Measurements from ENCODE around the gene FAM76B.

The FAM76B gene

DNA sequence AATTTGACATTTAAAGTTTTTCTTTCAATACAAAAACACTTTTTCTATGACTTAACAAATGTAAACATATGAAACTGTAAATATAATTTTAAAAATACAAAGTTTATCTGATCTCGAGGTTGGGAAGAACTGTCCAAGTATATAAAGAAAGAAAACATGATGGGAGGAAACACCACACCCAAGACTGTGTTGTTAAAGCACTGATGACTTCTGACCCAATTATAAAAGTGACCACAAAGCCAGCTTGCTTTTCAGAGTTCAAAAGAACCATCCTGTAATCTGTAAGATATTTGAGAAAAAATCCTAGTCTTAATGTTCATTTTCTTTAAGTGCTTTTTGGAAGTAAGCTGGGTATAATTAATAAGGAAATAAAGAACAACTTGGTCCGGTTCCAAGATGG lies 16.3 kb upstream of the FAM76B start:
- Histone ChIP-seq H3K9me3 (no peaks in the 10 kb centered on the region), H3K36me3 (peaks cover 35% of the 10 kb centered on the region), H3K4me1 (ENCODE audit: control insufficient read depth in 1 of 2, insufficient read depth in 1 of 2, low read depth in 1 of 2, low read length in 1 of 2) (no peaks in the 10 kb centered on the region), H3K27me3 (no peaks in the 10 kb centered on the region), H3K27ac (no peak overlapping the region), H3K4me3 (ENCODE audit: low read depth in 1 of 2, low read length in 1 of 2) (no peak overlapping the region)
- TF ChIP-seq, protein P1, sequence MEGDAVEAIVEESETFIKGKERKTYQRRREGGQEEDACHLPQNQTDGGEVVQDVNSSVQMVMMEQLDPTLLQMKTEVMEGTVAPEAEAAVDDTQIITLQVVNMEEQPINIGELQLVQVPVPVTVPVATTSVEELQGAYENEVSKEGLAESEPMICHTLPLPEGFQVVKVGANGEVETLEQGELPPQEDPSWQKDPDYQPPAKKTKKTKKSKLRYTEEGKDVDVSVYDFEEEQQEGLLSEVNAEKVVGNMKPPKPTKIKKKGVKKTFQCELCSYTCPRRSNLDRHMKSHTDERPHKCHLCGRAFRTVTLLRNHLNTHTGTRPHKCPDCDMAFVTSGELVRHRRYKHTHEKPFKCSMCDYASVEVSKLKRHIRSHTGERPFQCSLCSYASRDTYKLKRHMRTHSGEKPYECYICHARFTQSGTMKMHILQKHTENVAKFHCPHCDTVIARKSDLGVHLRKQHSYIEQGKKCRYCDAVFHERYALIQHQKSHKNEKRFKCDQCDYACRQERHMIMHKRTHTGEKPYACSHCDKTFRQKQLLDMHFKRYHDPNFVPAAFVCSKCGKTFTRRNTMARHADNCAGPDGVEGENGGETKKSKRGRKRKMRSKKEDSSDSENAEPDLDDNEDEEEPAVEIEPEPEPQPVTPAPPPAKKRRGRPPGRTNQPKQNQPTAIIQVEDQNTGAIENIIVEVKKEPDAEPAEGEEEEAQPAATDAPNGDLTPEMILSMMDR (IDR thresholded peaks at IDR 0.05), result no peak

DNA sequence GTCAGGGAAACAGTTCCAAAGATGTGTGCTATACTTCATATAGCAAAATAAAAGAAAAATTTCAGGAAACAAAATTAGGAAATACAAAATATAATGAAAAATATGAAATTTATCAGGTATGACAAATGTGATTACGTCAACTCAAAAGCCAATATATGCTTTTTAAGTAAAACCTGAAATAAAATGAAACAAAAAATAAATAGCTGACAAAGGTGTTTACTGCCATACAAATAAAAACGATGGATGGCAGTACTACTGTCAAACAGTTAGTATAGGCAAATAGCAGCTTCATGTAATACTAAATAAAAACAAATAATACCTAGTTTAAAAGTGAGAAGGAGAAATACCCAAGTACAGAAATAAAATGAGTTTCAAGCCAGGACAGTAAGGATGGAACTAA lies 14.4 kb upstream of the FAM76B start:
- H3K36me3 ChIP-seq, result peaks cover 52% of the 10 kb centered on the region
- H3K4me3 ChIP-seq (ENCODE audit: low read depth in 1 of 2, low read length in 1 of 2), result no peak overlapping the region
- TF ChIP-seq, protein P1 (IDR thresholded peaks at IDR 0.05), result no peak
- no peaks in the 10 kb centered on the region for H3K4me1 ChIP-seq (ENCODE audit: control insufficient read depth in 1 of 2, insufficient read depth in 1 of 2, low read depth in 1 of 2, low read length in 1 of 2)
- no peaks in the 10 kb centered on the region for H3K27me3 ChIP-seq
- no peaks in the 10 kb centered on the region for H3K9me3 ChIP-seq
- no peak overlapping the region for H3K27ac ChIP-seq

DNA sequence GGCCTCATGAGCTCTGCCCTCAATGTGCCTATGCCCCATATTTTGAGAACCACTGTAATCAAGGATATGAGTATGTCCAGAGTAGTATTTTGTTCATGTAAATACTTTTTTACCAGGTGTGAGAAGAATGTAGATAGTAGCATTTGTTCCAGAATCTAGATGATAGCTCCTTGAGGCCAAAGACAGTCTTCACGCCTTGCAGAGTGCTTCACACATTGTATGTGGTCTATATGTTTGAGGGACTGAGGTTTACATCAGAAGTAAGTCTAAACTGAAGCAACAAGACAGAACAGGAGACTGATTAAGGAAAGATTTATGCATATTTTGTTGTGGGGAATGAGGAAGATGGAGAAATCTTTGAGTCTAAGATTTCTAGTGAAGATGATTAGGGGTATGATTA lies 13.2 kb upstream of the FAM76B start:
- TF ChIP-seq, protein P1 (IDR thresholded peaks at IDR 0.05), result no peak
- H3K36me3 ChIP-seq, result peaks cover 53% of the 10 kb centered on the region

DNA sequence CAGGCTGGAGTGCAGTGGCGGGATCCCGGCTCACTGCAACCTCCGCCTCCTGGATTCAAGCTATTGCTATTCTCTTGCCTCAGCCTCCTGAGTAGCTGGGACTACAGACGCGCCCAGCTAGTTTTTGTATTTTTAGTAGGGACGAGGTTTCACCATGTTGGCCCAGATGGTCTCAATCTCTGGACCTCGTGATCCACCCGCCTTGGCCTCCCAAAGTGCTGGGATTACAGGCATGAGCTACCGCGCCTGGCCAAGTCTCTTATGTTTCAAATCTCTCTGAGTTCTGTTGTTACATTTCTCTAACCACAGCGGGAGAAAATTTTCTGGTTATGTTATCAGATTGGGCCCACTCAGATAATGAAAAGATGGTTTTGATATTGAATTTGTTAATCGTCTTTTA lies 10.9 kb upstream of the FAM76B start:
- H3K9me3 ChIP-seq, result no peaks in the 10 kb centered on the region
- no peaks in the 10 kb centered on the region for H3K27me3 ChIP-seq
- TF ChIP-seq, protein P1 (IDR thresholded peaks at IDR 0.05), result no peak
- no peak overlapping the region for H3K4me3 ChIP-seq (ENCODE audit: low read depth in 1 of 2, low read length in 1 of 2)
- H3K36me3 ChIP-seq, result peaks cover 42% of the 10 kb centered on the region
- H3K4me1 ChIP-seq (ENCODE audit: control insufficient read depth in 1 of 2, insufficient read depth in 1 of 2, low read depth in 1 of 2, low read length in 1 of 2), result no peaks in the 10 kb centered on the region
- no peak overlapping the region for H3K27ac ChIP-seq

More for the DNA sequence above, 13.2 kb upstream of the FAM76B start:
- H3K4me1 ChIP-seq (ENCODE audit: control insufficient read depth in 1 of 2, insufficient read depth in 1 of 2, low read depth in 1 of 2, low read length in 1 of 2), result no peaks in the 10 kb centered on the region
- no peak overlapping the region for H3K27ac ChIP-seq
- H3K27me3 ChIP-seq, result no peaks in the 10 kb centered on the region
- no peaks in the 10 kb centered on the region for H3K9me3 ChIP-seq
- no peak overlapping the region for H3K4me3 ChIP-seq (ENCODE audit: low read depth in 1 of 2, low read length in 1 of 2)

DNA sequence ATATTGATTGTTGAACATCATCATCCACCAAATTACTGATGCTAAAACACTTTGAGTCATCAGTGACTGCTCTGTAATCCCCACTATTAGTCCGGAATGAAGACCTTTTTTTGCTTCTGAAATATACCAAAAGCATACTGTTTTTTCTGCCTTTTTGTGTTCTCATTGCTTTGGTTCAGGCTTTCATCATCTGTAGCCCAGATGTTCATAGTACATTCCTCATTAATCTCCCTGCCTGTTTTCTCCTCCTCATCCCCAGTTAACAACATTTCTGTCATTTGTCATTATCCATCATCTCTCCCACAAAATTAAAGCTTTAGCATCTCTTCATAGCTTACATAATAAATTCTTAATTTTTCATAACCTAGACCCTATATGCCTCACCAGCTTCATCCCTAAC lies 10.0 kb upstream of the FAM76B start:
- Histone ChIP-seq H3K4me1 (ENCODE audit: control insufficient read depth in 1 of 2, insufficient read depth in 1 of 2, low read depth in 1 of 2, low read length in 1 of 2) (no peaks in the 10 kb centered on the region), H3K36me3 (peaks cover 36% of the 10 kb centered on the region), H3K9me3 (no peaks in the 10 kb centered on the region), H3K4me3 (ENCODE audit: low read depth in 1 of 2, low read length in 1 of 2) (no peak overlapping the region), H3K27me3 (no peaks in the 10 kb centered on the region), H3K27ac (no peak overlapping the region)
- TF ChIP-seq, protein P1 (IDR thresholded peaks at IDR 0.05), result no peak

DNA sequence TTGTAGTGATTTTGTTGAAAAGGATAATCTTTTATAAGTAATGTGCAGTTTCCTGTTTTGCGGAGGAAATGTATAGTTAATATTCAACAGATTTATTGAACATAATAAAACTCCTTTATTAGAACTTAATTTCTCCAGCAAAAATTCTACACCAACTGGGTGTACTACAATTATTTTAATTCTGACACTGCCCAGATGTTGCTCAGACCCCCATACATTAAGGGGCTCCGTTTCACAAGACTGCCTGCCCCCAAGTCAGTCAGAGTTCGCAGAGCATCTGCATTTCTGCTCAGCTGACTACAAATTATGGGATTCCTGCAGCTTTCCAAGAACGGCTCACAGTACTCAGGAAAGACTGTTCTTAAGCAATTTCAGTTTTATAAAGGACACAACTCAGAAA lies 6.9 kb upstream of the FAM76B start:
- TF ChIP-seq, protein P1 (IDR thresholded peaks at IDR 0.05), result no peak

More for the DNA sequence above, 6.9 kb upstream of the FAM76B start:
- Histone ChIP-seq H3K27ac (no peak overlapping the region), H3K9me3 (no peaks in the 10 kb centered on the region), H3K4me3 (ENCODE audit: low read depth in 1 of 2, low read length in 1 of 2) (no peak overlapping the region), H3K4me1 (ENCODE audit: control insufficient read depth in 1 of 2, insufficient read depth in 1 of 2, low read depth in 1 of 2, low read length in 1 of 2) (peaks cover 3 to 5% of the 10 kb centered on the region in 2 experiments), H3K36me3 (peaks cover 21% of the 10 kb centered on the region), H3K27me3 (no peaks in the 10 kb centered on the region)
